ENCODE results near the gene ZNF433. TPM values are rescaled to one million over a fixed set of nuclear protein-coding genes. Genes with fewer than 3 reads are reported as not detected.

ZNF433 gene
- polyA plus RNA-seq, 1 donor from 2014 or later, result 40.6 TPM

DNA sequence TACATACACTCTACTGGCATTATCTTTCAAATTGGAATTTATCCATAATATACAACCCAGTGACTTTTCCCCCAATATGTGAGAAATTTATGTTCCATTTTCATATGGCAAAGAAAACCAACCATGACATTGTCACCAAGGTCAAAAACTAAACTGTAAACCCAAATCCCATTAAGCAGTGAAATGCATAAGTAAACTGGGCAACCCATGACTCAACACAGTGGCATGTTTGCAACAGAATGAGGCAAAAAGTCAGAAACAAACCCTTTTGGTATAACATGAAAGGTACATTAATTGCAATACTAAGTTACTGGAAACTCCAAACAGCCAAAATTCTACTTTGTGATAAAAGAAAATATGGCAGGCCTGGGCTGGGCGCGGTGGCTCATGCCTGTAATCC lies 12.4 kb upstream of the ZNF433 start:
- Histone ChIP-seq H3K79me2 (replicated peaks; ENCODE audit: insufficient read depth, low read length) (no peaks in the 10 kb centered on the region), H3K36me3 (ENCODE audit: insufficient read depth, low read length) (no peaks in the 10 kb centered on the region)

DNA sequence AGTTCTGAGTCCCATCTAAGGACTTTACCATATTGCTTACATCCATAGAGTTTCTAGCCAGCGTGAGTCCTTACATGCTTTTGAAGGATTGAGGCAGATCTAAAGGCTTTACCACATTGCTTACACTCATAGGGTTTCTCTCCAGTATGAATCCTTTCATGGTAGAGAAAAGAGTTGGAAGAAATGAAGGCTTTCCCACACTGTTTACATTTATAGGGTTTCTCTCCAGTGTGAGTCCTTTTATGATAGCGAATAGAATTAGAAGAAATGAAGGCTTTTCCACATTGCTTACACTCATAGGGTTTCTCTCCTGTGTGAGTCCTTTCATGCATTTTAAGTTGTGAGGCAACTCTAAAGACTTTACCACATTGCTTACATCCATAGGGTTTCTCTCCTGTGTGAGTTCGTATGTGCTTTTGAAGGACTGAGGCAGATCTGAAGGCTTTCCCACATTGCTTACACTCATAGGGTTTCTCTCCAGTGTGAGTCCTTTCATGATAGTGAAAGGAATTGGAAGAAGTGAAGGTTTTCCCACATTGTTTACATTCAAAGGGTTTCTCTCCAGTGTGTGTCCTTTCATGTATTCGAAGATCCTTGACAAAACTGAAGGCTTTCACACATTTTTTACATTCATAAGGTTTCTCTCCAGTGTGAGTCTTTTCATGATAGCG lies 8.4 kb upstream of the ZNF433 start:
- Histone ChIP-seq H3K9me2 (ENCODE audit: insufficient read depth, low read length) (no peaks in the 10 kb centered on the region), H3K27me3 (ENCODE audit: insufficient read depth, low read depth, low read length) (no peaks in the 10 kb centered on the region), H3F3A (ENCODE audit: insufficient read depth, low read length, poor library complexity, severe bottlenecking) (no peaks in the 10 kb centered on the region), H3K79me2 (replicated peaks; ENCODE audit: insufficient read depth, low read length) (no peaks in the 10 kb centered on the region), H3K9me3 (ENCODE audit: low read length) (peaks cover 5% of the 10 kb centered on the region), H3K36me3 (ENCODE audit: insufficient read depth, low read length) (no peaks in the 10 kb centered on the region), H3K27ac (ENCODE audit: low read length) (no peak overlapping the region), H4K20me1 (ENCODE audit: insufficient read depth) (no peaks in the 10 kb centered on the region), H3K9ac (ENCODE audit: low read length) (no peak overlapping the region), H3K4me2 (ENCODE audit: low read length) (no peak overlapping the region), H2AFZ (ENCODE audit: low read depth, low read length) (no peak overlapping the region), H3K4me3 (ENCODE audit: low read length) (no peak overlapping the region)
- TF ChIP-seq EP300 (conservative IDR thresholded peaks at IDR 0.05; ENCODE audit: poor library complexity, severe bottlenecking), result no peak
- no peak for TF ChIP-seq EZH2 (IDR thresholded peaks at IDR 0.05; ENCODE audit: borderline replicate concordance, insufficient read depth, low read length, poor library complexity, severe bottlenecking)
- TF ChIP-seq, protein P1, sequence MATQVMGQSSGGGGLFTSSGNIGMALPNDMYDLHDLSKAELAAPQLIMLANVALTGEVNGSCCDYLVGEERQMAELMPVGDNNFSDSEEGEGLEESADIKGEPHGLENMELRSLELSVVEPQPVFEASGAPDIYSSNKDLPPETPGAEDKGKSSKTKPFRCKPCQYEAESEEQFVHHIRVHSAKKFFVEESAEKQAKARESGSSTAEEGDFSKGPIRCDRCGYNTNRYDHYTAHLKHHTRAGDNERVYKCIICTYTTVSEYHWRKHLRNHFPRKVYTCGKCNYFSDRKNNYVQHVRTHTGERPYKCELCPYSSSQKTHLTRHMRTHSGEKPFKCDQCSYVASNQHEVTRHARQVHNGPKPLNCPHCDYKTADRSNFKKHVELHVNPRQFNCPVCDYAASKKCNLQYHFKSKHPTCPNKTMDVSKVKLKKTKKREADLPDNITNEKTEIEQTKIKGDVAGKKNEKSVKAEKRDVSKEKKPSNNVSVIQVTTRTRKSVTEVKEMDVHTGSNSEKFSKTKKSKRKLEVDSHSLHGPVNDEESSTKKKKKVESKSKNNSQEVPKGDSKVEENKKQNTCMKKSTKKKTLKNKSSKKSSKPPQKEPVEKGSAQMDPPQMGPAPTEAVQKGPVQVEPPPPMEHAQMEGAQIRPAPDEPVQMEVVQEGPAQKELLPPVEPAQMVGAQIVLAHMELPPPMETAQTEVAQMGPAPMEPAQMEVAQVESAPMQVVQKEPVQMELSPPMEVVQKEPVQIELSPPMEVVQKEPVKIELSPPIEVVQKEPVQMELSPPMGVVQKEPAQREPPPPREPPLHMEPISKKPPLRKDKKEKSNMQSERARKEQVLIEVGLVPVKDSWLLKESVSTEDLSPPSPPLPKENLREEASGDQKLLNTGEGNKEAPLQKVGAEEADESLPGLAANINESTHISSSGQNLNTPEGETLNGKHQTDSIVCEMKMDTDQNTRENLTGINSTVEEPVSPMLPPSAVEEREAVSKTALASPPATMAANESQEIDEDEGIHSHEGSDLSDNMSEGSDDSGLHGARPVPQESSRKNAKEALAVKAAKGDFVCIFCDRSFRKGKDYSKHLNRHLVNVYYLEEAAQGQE (IDR thresholded peaks at IDR 0.05; ENCODE audit: borderline replicate concordance), result no peak
- TF ChIP-seq SMC3 (conservative IDR thresholded peaks at IDR 0.05; ENCODE audit: poor library complexity), result no peak
- no peak for TF ChIP-seq RAD21 (conservative IDR thresholded peaks at IDR 0.05)
- TF ChIP-seq, protein P2, sequence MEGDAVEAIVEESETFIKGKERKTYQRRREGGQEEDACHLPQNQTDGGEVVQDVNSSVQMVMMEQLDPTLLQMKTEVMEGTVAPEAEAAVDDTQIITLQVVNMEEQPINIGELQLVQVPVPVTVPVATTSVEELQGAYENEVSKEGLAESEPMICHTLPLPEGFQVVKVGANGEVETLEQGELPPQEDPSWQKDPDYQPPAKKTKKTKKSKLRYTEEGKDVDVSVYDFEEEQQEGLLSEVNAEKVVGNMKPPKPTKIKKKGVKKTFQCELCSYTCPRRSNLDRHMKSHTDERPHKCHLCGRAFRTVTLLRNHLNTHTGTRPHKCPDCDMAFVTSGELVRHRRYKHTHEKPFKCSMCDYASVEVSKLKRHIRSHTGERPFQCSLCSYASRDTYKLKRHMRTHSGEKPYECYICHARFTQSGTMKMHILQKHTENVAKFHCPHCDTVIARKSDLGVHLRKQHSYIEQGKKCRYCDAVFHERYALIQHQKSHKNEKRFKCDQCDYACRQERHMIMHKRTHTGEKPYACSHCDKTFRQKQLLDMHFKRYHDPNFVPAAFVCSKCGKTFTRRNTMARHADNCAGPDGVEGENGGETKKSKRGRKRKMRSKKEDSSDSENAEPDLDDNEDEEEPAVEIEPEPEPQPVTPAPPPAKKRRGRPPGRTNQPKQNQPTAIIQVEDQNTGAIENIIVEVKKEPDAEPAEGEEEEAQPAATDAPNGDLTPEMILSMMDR (IDR thresholded peaks at IDR 0.05; ENCODE audit: poor library complexity, severe bottlenecking), result no peak
- TF ChIP-seq POLR2AphosphoS5 (IDR thresholded peaks at IDR 0.05), result no peak
- TF ChIP-seq TAF1 (IDR thresholded peaks at IDR 0.05; ENCODE audit: low read depth), result no peak
- TF ChIP-seq MXI1 (conservative IDR thresholded peaks at IDR 0.05; ENCODE audit: poor library complexity, severe bottlenecking), result no peak

More for the DNA sequence above, 12.4 kb upstream of the ZNF433 start:
- H3K27ac ChIP-seq (ENCODE audit: low read length), result no peak overlapping the region
- no peak overlapping the region for H3K4me2 ChIP-seq (ENCODE audit: low read length)
- no peaks in the 10 kb centered on the region for H3K9me2 ChIP-seq (ENCODE audit: insufficient read depth, low read length)
- no peak overlapping the region for H2AFZ ChIP-seq (ENCODE audit: low read depth, low read length)
- no peak overlapping the region for H3K9ac ChIP-seq (ENCODE audit: low read length)
- H3F3A ChIP-seq (ENCODE audit: insufficient read depth, low read length, poor library complexity, severe bottlenecking), result no peaks in the 10 kb centered on the region
- H3K9me3 ChIP-seq (ENCODE audit: low read length), result peaks cover 5% of the 10 kb centered on the region
- no peak overlapping the region for H3K4me3 ChIP-seq (ENCODE audit: low read length)
- no peak for TF ChIP-seq EP300 (conservative IDR thresholded peaks at IDR 0.05; ENCODE audit: poor library complexity, severe bottlenecking)
- no peak for TF ChIP-seq MXI1 (conservative IDR thresholded peaks at IDR 0.05; ENCODE audit: poor library complexity, severe bottlenecking)
- no peak for TF ChIP-seq POLR2AphosphoS5 (IDR thresholded peaks at IDR 0.05)
- TF ChIP-seq, protein P2 (IDR thresholded peaks at IDR 0.05; ENCODE audit: poor library complexity, severe bottlenecking), result no peak
- TF ChIP-seq, protein P1 (IDR thresholded peaks at IDR 0.05; ENCODE audit: borderline replicate concordance), result no peak
- TF ChIP-seq TAF1 (IDR thresholded peaks at IDR 0.05; ENCODE audit: low read depth), result no peak
- no peak for TF ChIP-seq SMC3 (conservative IDR thresholded peaks at IDR 0.05; ENCODE audit: poor library complexity)
- no peak for TF ChIP-seq RAD21 (conservative IDR thresholded peaks at IDR 0.05)
- TF ChIP-seq EZH2 (IDR thresholded peaks at IDR 0.05; ENCODE audit: borderline replicate concordance, insufficient read depth, low read length, poor library complexity, severe bottlenecking), result no peak
- no peaks in the 10 kb centered on the region for H3K27me3 ChIP-seq (ENCODE audit: insufficient read depth, low read depth, low read length)
- no peaks in the 10 kb centered on the region for H4K20me1 ChIP-seq (ENCODE audit: insufficient read depth)

Measured in neural cell (in vitro differentiated cells).